IPS-15b (cell line): ENCODE results near the gene TGOLN2.

Experiments used
- H3K27me3 ChIP-seq: one replicate; pipeline ENCODE4 v1.6.1; 2013; ENCODE audit warnings: low read length; ENCODE audit not compliant: control insufficient read depth, insufficient read depth
- H3K36me3 ChIP-seq: one replicate; pipeline ENCODE4 v1.6.1; 2013; ENCODE audit warnings: low read length; ENCODE audit not compliant: control insufficient read depth, insufficient read depth
- H3K4me1 ChIP-seq: one replicate; pipeline ENCODE4 v1.6.1; 2013; ENCODE audit warnings: mild to moderate bottlenecking, low read length; ENCODE audit not compliant: control insufficient read depth, insufficient read depth
- H3K4me3 ChIP-seq: one replicate; pipeline ENCODE4 v1.5.1; 2013; ENCODE audit warnings: low read depth, low read length
- H3K9ac ChIP-seq: one replicate; pipeline ENCODE4 v1.6.1; 2013; ENCODE audit warnings: low read depth, mild to moderate bottlenecking, low read length
- H3K9me3 ChIP-seq: one replicate; pipeline ENCODE4 v1.6.1; 2013; ENCODE audit warnings: mild to moderate bottlenecking, low read length; ENCODE audit not compliant: control insufficient read depth, insufficient read depth

Gene TGOLN2

DNA sequence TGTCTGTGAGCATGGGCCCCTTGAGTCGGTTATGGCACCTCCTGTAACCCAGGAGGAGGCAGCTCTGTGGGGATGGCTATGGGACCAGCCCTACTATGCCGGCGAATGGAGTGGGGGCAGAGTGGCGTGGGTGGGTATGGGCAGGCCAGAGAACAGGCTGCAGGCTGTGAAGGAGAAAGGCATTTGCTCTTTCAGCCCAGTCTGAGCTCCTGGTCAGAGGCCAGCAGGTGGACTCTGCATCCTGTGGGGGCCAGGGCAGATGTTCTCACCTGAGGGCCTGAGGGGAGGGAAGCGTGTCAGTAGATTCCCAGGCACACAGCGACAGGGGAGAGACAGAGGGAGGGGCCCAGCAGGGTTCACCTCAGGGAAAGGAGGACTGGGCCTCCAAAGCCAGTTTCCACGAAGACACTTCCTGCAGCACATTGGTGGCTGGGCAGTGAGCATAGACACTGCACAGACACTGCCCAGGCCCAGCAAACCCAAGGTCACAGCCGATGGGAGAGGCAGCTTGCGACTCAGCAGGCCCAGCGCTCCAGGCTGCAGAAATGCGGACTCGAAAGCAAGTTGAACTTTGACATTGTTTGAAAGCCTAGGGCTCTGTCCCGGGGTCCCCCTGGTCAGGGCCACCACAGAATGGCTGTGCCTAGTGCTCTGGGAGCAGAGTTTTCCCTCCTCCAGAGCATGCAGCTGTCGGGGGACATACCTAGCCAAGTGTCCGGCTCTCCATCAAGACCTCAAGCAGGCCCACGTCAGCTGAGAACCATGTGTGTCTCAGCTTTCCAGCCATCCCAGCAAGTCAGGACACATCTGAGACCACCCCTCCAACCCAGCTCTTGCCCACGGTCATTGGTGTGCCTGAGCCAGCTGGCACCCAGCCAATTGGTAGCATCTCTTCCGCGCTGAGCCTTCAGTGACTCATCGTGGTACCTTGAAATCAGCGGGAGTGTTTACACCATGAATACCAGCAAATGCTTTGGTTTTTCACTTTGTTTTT is 53.8 kb downstream of the TGOLN2 start:
- H3K9ac ChIP-seq, result no peak overlapping the region

DNA sequence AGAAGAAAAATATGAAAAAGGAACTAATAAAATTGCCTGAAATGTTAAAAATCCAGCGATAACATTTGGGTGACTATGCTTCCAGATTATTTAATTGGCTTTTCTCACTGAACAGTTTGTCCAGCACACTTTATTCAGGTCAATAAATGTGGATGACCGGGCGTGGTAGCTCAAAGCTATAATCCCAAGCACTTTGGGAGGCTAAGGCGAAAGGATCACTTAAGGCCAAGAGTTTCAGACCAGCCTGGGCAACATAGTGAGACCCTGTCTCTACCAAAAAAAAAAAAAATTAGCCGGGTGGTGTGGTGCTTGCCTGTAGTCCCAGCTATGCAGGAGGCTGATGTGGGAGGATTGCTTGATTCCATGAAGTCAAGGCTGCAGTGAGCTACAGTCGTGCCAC is 55.4 kb downstream of the TGOLN2 start:
- Histone ChIP-seq H3K4me3 (no peak overlapping the region), H3K27me3 (no peaks in the 10 kb centered on the region), H3K9ac (no peak overlapping the region), H3K36me3 (no peaks in the 10 kb centered on the region), H3K4me1 (peaks cover 3% of the 10 kb centered on the region), H3K9me3 (no peaks in the 10 kb centered on the region)

More for the DNA sequence above, 53.8 kb downstream of the TGOLN2 start:
- Histone ChIP-seq H3K36me3 (no peaks in the 10 kb centered on the region), H3K4me1 (peaks cover 7% of the 10 kb centered on the region), H3K27me3 (no peaks in the 10 kb centered on the region), H3K4me3 (no peak overlapping the region), H3K9me3 (no peaks in the 10 kb centered on the region)

- peaks cover 8% of the 10 kb centered on the region for H3K4me1 ChIP-seq
These were observed 57.8 kb downstream of the TGOLN2 start for GRCh38 chr2:85269959-85270358.

More at GRCh38 chr2:85269959-85270358, 57.8 kb downstream of the TGOLN2 start:
- Histone ChIP-seq H3K9me3 (no peaks in the 10 kb centered on the region), H3K4me3 (no peak overlapping the region), H3K9ac (no peak overlapping the region), H3K36me3 (no peaks in the 10 kb centered on the region), H3K27me3 (no peaks in the 10 kb centered on the region)
